GM12878 (cell line): ENCODE measurements around the gene GTF3A. TPM values are rescaled to one million over a fixed set of nuclear protein-coding genes. Genes with fewer than 3 reads are reported as not detected.

Experiments used
- ATAC-seq: fragments of 200-7000 bp; cut with Tn5 transposase; 3 replicates; pipeline ENCODE4 v1.9.1; 2020; ENCODE audit warnings: mild to moderate bottlenecking, moderate library complexity
- BruUV-seq: library from RNA; stranded (reverse); fragments of 400-500 nt; replicated peaks from 2 replicates; lab custom pipeline; 2021; lab: Mats Ljungman, UMichigan
- CTCF ChIA-PET: fragments of 300-600 bp; sonication (Branson Sonifier 250); formaldehyde crosslinking; extraction: SDS; loops from one replicate; lab custom pipeline; 2021; ENCODE audit warnings: inconsistent platforms; lab: Yijun Ruan, JAX
- POLR2A ChIA-PET: fragments of 350-600 bp; formaldehyde crosslinking; extraction: SDS; loops from one replicate; lab custom pipeline; 2021; ENCODE audit warnings: inconsistent platforms; lab: Charles Lee
- RAD21 ChIA-PET: fragments of 300-600 bp; sonication (Branson Sonifier 250); formaldehyde crosslinking; loops from one replicate; lab custom pipeline; 2023; ENCODE audit warnings: antibody characterized with exemption; ENCODE audit not compliant: unreplicated experiment; lab: Charles Lee
- SMC1A ChIA-PET: fragments of 300-600 bp; sonication (Branson Sonifier 250); formaldehyde crosslinking; loops from one replicate; lab custom pipeline; 2023; ENCODE audit not compliant: unreplicated experiment, uncharacterized antibody; lab: Charles Lee
- DNase-seq: peaks from one replicate; pipeline ENCODE4 v3.0.0-alpha.2; 2011; ENCODE audit warnings: low read depth, low spot score
- FAIRE-seq: peaks from 3 replicates; lab custom pipeline; 2011; peaks lifted over from hg19 to GRCh38; lab: Jason Lieb, UNC
- H2AFZ ChIP-seq: 2 replicates; pipeline ENCODE4 v1.6.0; 2011; ENCODE audit warnings: low read depth, low read length, control low read depth; ENCODE audit not compliant: control insufficient read depth
- H3K27ac ChIP-seq: 2 replicates; pipeline ENCODE4 v1.5.1; 2011; ENCODE audit warnings: control low read depth; ENCODE audit not compliant: control insufficient read depth, insufficient read depth
- H3K27me3 ChIP-seq, 2 experiments: replicated peaks in 1 of 2; 2 replicates each; pipeline versions ENCODE4 v1.6.0 to v1.6.1; 2011; ENCODE audit warnings: low read length in 1 of 2; ENCODE audit not compliant: control insufficient read depth in 2 of 2, insufficient read depth in 2 of 2
- H3K36me3 ChIP-seq, 2 experiments: 2 replicates each; pipeline ENCODE4 v1.5.1; 2011; ENCODE audit warnings: low read length in 1 of 2; ENCODE audit not compliant: control insufficient read depth in 2 of 2, insufficient read depth in 2 of 2
- H3K4me1 ChIP-seq: 2 replicates; pipeline ENCODE4 v1.6.1; 2011; ENCODE audit warnings: mild to moderate bottlenecking, low read length, moderate library complexity, mixed read lengths; ENCODE audit not compliant: control insufficient read depth, insufficient read depth
- H3K4me2 ChIP-seq: 2 replicates; pipeline ENCODE4 v1.6.0; 2011; ENCODE audit warnings: control low read depth; ENCODE audit not compliant: control insufficient read depth, insufficient read depth
- H3K4me3 ChIP-seq: fragments of 200-600 bp; sonication (generic); 2 replicates; pipeline ENCODE4 v1.5.1; 2016
- H3K79me2 ChIP-seq: 2 replicates; pipeline ENCODE4 v1.6.0; 2011; ENCODE audit warnings: low read length; ENCODE audit not compliant: control insufficient read depth, insufficient read depth
- H3K9ac ChIP-seq: 2 replicates; pipeline ENCODE4 v1.8.0; 2011; ENCODE audit warnings: low read length, control low read depth, mixed read lengths; ENCODE audit not compliant: control insufficient read depth, insufficient read depth
- H3K9me3 ChIP-seq: replicated peaks from 3 replicates; pipeline ENCODE4 v1.5.1; 2011; ENCODE audit warnings: mild to moderate bottlenecking, low read length; ENCODE audit not compliant: control insufficient read depth, insufficient read depth
- H4K20me1 ChIP-seq: 2 replicates; pipeline ENCODE4 v1.6.0; 2011; ENCODE audit not compliant: control insufficient read depth, insufficient read depth
- EGR1 ChIP-seq, 2 experiments: IDR thresholded peaks; 1 replicate in 1 of 2; 2 replicates in 1 of 2; pipeline ENCODE4 v1.6.1; 2011 to 2012; ENCODE audit warnings: low read depth in 2 of 2, low read length in 2 of 2, borderline replicate concordance in 1 of 2, mild to moderate bottlenecking in 1 of 2, moderate library complexity in 1 of 2
- ETV6 ChIP-seq, 2 experiments: fragments of 450-650 bp in 1 of 2; IDR thresholded peaks in 1 of 2; conservative IDR thresholded peaks in 1 of 2; 2 replicates each; pipeline ENCODE4 v1.6.1; 2014; ENCODE audit warnings: antibody characterized with exemption in 1 of 2, borderline replicate concordance in 1 of 2, low read depth in 1 of 2, mild to moderate bottlenecking in 1 of 2, moderate library complexity in 1 of 2
- FOXM1 ChIP-seq: IDR thresholded peaks from 2 replicates; pipeline ENCODE4 v1.6.1; 2012; ENCODE audit warnings: low read depth, mild to moderate bottlenecking, inconsistent platforms, low read length, moderate library complexity
- IKZF2 ChIP-seq, 2 experiments: fragments of 450-650 bp; IDR thresholded peaks; 2 replicates each; pipeline ENCODE4 v1.6.1; 2017; ENCODE audit warnings: mild to moderate bottlenecking in 2 of 2, moderate library complexity in 2 of 2
- MYB ChIP-seq: fragments of 150-350 bp; IDR thresholded peaks from 2 replicates; pipeline ENCODE4 v1.6.1; 2014; ENCODE audit warnings: mild to moderate bottlenecking, low read depth, low read length, borderline replicate concordance
- NFYB ChIP-seq: IDR thresholded peaks from 2 replicates; pipeline ENCODE4 v1.6.1; 2011; ENCODE audit warnings: low read depth, mild to moderate bottlenecking, low read length, improper control_type of control experiment, moderate library complexity; ENCODE audit not compliant: insufficient read depth
- PAX8 ChIP-seq: fragments of 450-650 bp; IDR thresholded peaks from 2 replicates; pipeline ENCODE4 v1.6.1; 2017; ENCODE audit warnings: mild to moderate bottlenecking, moderate library complexity
- PBX3 ChIP-seq: IDR thresholded peaks from 2 replicates; pipeline ENCODE4 v1.6.1; 2011; ENCODE audit warnings: mild to moderate bottlenecking, low read depth, low read length, moderate library complexity; ENCODE audit not compliant: insufficient replicate concordance
- POLR2AphosphoS2 ChIP-seq: IDR thresholded peaks from 2 replicates; pipeline ENCODE4 v1.6.1; 2011; ENCODE audit warnings: low read depth, mild to moderate bottlenecking, low read length, improper control_type of control experiment, moderate library complexity
- SMARCA5 ChIP-seq: fragments of 450-650 bp; IDR thresholded peaks from 2 replicates; pipeline ENCODE4 v1.6.1; 2017; ENCODE audit warnings: mild to moderate bottlenecking
- SMC3 ChIP-seq: IDR thresholded peaks from 2 replicates; pipeline ENCODE4 v1.6.1; 2011; ENCODE audit warnings: low read length, improper control_type of control experiment, borderline replicate concordance
- YBX1 ChIP-seq: fragments of 450-650 bp; IDR thresholded peaks from 2 replicates; pipeline ENCODE4 v1.6.1; 2016; ENCODE audit warnings: antibody characterized with exemption
- YY1 ChIP-seq: IDR thresholded peaks from 2 replicates; pipeline ENCODE4 v1.6.1; 2011; ENCODE audit warnings: low read depth, mild to moderate bottlenecking, low read length
- ZNF207 ChIP-seq: fragments of 450-650 bp; IDR thresholded peaks from 2 replicates; pipeline ENCODE4 v1.6.1; 2014; ENCODE audit warnings: antibody characterized with exemption, mild to moderate bottlenecking, borderline replicate concordance
- ZNF24 ChIP-seq: fragments of 450-650 bp; IDR thresholded peaks from 2 replicates; pipeline ENCODE4 v1.6.1; 2017; ENCODE audit warnings: antibody characterized with exemption, mild to moderate bottlenecking
- ZNF622 ChIP-seq: fragments of 450-650 bp; IDR thresholded peaks from 2 replicates; pipeline ENCODE4 v1.6.1; 2017; ENCODE audit warnings: mild to moderate bottlenecking, inconsistent platforms
- WGBS: methylation state at CpG from one replicate; pipeline ENCODE4 v1.1.6; 2016; ENCODE audit warnings: low lambda C conversion rate; ENCODE audit not compliant: insufficient replicate concordance, insufficient coverage; ENCODE audit errors: missing lambda C conversion rate; 5-methylcytosine and 5-hydroxymethylcytosine counted together
- in situ Hi-C: fragments of 300-500 bp; cut with MboI; formaldehyde crosslinking; loops from 9 replicates; pipeline ENCODE4 v1.14.3; 2018; ENCODE audit warnings: mixed read lengths
- intact Hi-C: fragments of 100-400 bp; cut with micrococcal nuclease; formaldehyde crosslinking; loops from one replicate; pipeline ENCODE4 v1.14.2; 2022; ENCODE audit not compliant: unreplicated experiment
- polyA plus RNA-seq, 11 experiments: library from polyadenylated mRNA; depleted of rRNA in 4 of 11; unstranded in 6 of 11; stranded (reverse) in 5 of 11; fragments of >200 nt; fragmentation: Nextera tagmentation in 4 of 11; fragmentation: Illumina TruSeq in 1 of 11; extraction: Ambion mirVana in 4 of 11; extraction: Trizol in 1 of 11; gene quantifications; 1 replicate in 1 of 11; 2 replicates in 10 of 11; pipeline versions ENCODE4 v1.2.1 to v1.2.3, GENCODE V29; 2011 to 2016; ENCODE audit warnings: inconsistent platforms in 2 of 11, missing spikeins in 2 of 11, low read depth in 1 of 11
- total RNA-seq, 4 experiments: library from RNA; depleted of rRNA in 3 of 4; stranded (reverse); fragments of >200 nt in 3 of 4; fragmentation: Illumina TruSeq in 1 of 4; extraction: Trizol in 1 of 4; gene quantifications; 2 replicates each; pipeline versions ENCODE4 v1.2.1 to v1.2.3, GENCODE V29; 2013 to 2021
- TF ChIP-seq, protein P1 (sequence below): fragments of 450-650 bp; IDR thresholded peaks from 2 replicates; pipeline ENCODE4 v1.6.1; 2017; ENCODE audit warnings: mild to moderate bottlenecking, moderate library complexity

GTF3A gene
- total and polyA plus RNA-seq, 10 of the 15 experiments (the other 5 are each of a cell fraction or from before 2014, with no cell fraction given): 74.2 to 524 (median 216) TPM

DNA sequence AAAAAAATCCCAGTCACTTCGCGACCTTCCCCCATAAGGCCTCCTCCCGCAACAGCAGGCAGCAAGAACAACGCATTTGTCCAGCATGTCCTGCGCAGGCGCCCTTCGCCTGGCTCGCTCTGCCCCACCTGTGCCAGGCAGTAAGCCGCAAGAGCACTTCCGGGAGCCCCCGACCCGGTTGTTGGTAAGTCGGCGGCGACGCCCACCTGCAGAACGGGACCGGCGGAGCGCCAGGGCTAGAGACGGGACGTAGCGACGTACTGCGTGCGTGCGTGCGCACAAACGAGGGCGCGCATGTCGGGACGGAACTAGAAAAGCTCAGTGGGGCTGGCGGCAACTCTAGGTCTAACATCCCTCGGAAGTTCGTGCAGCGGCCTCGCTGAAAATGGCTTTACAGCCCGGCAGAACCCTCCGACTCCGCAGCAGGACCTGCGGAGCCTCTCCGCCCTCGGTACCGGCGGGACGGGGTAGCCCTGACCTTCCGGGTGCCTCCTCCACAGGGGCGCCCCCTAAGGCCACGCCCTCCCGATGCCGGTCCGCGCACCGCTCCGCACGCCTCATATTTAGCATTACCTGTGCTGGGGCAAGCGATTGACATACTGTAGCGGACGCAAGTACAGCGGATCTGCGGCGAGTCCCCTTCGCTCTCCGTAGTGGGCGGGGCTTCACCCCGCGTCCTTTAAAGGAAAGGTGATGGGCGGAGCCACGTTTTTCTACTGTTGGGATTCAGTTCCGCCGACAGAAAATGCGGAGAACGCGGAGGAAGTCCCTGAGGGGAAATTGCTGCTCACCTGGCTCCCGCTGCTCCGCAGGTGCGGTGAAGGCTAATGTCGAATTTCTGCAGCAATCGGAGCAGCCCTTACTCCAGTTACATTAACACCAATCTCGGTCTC, 25.8 kb downstream of the GTF3A start, which contains the start of gene MTIF3:
MTIF3 (minus strand) TSS at position 629 of the 893 bp plus-strand sequence. CDS start 10,116 bp downstream, outside the sequence.
- H3K9me3 ChIP-seq: no peaks in the 10 kb centered on the region
- H4K20me1 ChIP-seq: no peaks in the 10 kb centered on the region
- H3K9ac ChIP-seq: peak within 1 kb of the TSS; percentile 91
- H3K79me2 ChIP-seq: peaks cover 22% of the 10 kb centered on the region
- H3K4me1 ChIP-seq: peaks cover 11% of the 10 kb centered on the region
- H3K36me3 ChIP-seq: no peaks in the 10 kb centered on the region
- under 1% methylated on average over 81 of the region's 81 CpGs for WGBS
- peak within 1 kb of the TSS; percentile 86 for H3K27ac ChIP-seq
- ATAC-seq (peak; percentile 93), FAIRE-seq (peak; percentile 94), DNase-seq (peak; percentile 87)
- peak within 1 kb of the TSS; percentile 88 for H2AFZ ChIP-seq
- peak within 1 kb of the TSS; percentile 87 for H3K4me3 ChIP-seq
- intact Hi-C loops: loop anchor here (1.0 to 2.0 kb wide), 3 partner anchors 26 to 199 kb away; partner anchors contain the start of genes GTF3A, LNX2 and RPL21
- TSS peak; percentile 89 for BruUV-seq
- ChIA-PET SMC1A (interaction anchor here (1.0 to 3.6 kb wide), 3 partner anchors 24 to 156 kb away, joined by 3 to 41 read pairs (median 4); partner anchors contain the start of gene GTF3A), CTCF (interaction anchor here (1.0 to 6.0 kb wide), 2 partner anchors 24 to 88 kb away, joined by 3 to 30 read pairs; partner anchors contain the start of gene GTF3A), RAD21 (interaction anchor here (0.8 to 4.8 kb wide), 6 partner anchors 8 to 171 kb away, joined by 3 to 32 read pairs (median 4); partner anchors contain the start of gene GTF3A), POLR2A (interaction anchor here (1.6 to 2.6 kb wide), 3 partner anchors 23 to 171 kb away, joined by 4 to 16 read pairs (median 6); partner anchors contain the start of genes GTF3A and LNX2)
- H3K27me3 ChIP-seq: no peaks in the 10 kb centered on the region
- peak within 1 kb of the TSS; percentile 98 for H3K4me2 ChIP-seq
- in situ Hi-C loops: loop anchor here (5.0 kb wide), 1 partner anchor 167 kb away; no protein-coding TSS in a partner anchor
- TF ChIP-seq POLR2AphosphoS2: peak; percentile 74; the same call in 1 of the 2 replicates
- TF ChIP-seq ZNF24: no peak
- peak; percentile 64 to 98; a peak in 2 of 3 replicates for TF ChIP-seq EGR1 (IDR thresholded peaks at IDR 0.05; ENCODE audit: borderline replicate concordance in 1 of 2, low read depth in 2 of 2, low read length in 2 of 2)
- peak; percentile 8; the same call in 1 of the 2 replicates for TF ChIP-seq SMARCA5
- no peak for TF ChIP-seq NFYB
- TF ChIP-seq FOXM1: no peak
- peak; percentile 7; the same call in 1 of the 2 replicates for TF ChIP-seq MYB
- 0 out of 2 replicates have a peak, but pooled peaks have one; percentile 70 for TF ChIP-seq ZNF207
- TF ChIP-seq YY1: no peak
- no peak for TF ChIP-seq ZNF622
- TF ChIP-seq, protein P1, sequence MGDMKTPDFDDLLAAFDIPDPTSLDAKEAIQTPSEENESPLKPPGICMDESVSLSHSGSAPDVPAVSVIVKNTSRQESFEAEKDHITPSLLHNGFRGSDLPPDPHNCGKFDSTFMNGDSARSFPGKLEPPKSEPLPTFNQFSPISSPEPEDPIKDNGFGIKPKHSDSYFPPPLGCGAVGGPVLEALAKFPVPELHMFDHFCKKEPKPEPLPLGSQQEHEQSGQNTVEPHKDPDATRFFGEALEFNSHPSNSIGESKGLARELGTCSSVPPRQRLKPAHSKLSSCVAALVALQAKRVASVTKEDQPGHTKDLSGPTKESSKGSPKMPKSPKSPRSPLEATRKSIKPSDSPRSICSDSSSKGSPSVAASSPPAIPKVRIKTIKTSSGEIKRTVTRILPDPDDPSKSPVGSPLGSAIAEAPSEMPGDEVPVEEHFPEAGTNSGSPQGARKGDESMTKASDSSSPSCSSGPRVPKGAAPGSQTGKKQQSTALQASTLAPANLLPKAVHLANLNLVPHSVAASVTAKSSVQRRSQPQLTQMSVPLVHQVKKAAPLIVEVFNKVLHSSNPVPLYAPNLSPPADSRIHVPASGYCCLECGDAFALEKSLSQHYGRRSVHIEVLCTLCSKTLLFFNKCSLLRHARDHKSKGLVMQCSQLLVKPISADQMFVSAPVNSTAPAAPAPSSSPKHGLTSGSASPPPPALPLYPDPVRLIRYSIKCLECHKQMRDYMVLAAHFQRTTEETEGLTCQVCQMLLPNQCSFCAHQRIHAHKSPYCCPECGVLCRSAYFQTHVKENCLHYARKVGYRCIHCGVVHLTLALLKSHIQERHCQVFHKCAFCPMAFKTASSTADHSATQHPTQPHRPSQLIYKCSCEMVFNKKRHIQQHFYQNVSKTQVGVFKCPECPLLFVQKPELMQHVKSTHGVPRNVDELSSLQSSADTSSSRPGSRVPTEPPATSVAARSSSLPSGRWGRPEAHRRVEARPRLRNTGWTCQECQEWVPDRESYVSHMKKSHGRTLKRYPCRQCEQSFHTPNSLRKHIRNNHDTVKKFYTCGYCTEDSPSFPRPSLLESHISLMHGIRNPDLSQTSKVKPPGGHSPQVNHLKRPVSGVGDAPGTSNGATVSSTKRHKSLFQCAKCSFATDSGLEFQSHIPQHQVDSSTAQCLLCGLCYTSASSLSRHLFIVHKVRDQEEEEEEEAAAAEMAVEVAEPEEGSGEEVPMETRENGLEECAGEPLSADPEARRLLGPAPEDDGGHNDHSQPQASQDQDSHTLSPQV: no peak
- TF ChIP-seq ETV6 (conservative IDR thresholded peaks at IDR 0.05 in 1 of 2, IDR thresholded peaks at IDR 0.05 in 1 of 2; ENCODE audit: borderline replicate concordance in 1 of 2, low read depth in 1 of 2): no peak
- no peak for TF ChIP-seq YBX1
- TF ChIP-seq PAX8: no peak
- TF ChIP-seq SMC3: no peak
- peak; percentile 3 to 16; a peak in 1 of 4 replicates for TF ChIP-seq IKZF2 (IDR thresholded peaks at IDR 0.05)
- TF ChIP-seq PBX3: peak; percentile 55
